ENCODE measurements around the gene OR6B1. TPM values are rescaled to one million over a fixed set of nuclear protein-coding genes. Genes with fewer than 3 reads are reported as not detected.

The OR6B1 gene
- total RNA-seq, 4 donors from 2014 or later, result not detected

DNA sequence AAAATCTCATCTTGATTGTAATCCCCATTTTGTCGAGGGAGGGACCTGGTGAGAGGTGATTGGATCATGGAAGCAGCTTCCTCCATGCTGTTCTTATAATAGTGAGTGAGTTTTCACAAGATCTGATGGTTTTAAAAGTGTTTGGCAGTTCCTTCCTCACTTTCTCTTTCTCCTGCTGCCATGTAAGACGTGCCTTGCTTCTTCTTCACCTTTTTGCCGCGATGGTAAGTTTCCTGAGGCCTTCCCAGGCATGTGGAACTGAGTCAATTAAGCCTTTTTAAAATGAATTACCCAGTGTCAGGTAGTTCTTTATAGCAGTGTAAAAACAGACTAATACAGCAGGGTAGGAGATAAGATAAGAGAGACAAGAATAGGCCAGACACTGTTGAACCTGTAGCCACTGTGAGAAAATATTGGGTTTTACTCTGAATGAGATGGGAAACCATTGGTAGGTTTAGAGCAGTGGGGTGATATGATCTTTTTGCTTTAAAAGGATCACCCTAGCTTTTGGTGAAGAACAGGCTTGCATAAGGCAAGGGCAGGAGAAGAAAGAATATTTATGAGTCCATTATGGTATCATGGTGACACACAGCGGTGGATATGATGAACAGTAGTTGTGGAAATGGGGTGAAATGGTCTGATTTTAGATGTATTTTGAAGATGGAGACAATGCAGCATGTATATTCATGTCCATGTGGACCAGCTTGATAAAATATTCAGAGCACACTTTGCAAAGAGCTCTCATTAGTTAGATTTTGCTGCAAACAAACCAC lies 11.5 kb downstream of the OR6B1 start:
- Histone ChIP-seq H3K27ac (no peak overlapping the region), H3K9me3 (no peaks in the 10 kb centered on the region), H3K27me3 (no peaks in the 10 kb centered on the region), H3K36me3 (no peaks in the 10 kb centered on the region), H3K4me3 (no peak overlapping the region), H3K4me1 (no peaks in the 10 kb centered on the region)
- in situ Hi-C loops (cut with MboI; ENCODE audit: low pct_ligation_motif_present in 1 of 4, low pct_unique_long_range_greater_than_20kb in 1 of 4, low sequenced_read_pairs in 3 of 4) (no loop called here), intact Hi-C loops (cut with DNase I; ENCODE audit: low total_unique reads) (no loop called here)
- DNase-seq, result no peak
- TF ChIP-seq POLR2AphosphoS5 (IDR thresholded peaks at IDR 0.05), result no peak
- TF ChIP-seq POLR2A (IDR thresholded peaks at IDR 0.05), result no peak
- no peak for TF ChIP-seq EP300 (IDR thresholded peaks at IDR 0.05; ENCODE audit: low read depth)
- TF ChIP-seq, protein P1, sequence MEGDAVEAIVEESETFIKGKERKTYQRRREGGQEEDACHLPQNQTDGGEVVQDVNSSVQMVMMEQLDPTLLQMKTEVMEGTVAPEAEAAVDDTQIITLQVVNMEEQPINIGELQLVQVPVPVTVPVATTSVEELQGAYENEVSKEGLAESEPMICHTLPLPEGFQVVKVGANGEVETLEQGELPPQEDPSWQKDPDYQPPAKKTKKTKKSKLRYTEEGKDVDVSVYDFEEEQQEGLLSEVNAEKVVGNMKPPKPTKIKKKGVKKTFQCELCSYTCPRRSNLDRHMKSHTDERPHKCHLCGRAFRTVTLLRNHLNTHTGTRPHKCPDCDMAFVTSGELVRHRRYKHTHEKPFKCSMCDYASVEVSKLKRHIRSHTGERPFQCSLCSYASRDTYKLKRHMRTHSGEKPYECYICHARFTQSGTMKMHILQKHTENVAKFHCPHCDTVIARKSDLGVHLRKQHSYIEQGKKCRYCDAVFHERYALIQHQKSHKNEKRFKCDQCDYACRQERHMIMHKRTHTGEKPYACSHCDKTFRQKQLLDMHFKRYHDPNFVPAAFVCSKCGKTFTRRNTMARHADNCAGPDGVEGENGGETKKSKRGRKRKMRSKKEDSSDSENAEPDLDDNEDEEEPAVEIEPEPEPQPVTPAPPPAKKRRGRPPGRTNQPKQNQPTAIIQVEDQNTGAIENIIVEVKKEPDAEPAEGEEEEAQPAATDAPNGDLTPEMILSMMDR (IDR thresholded peaks at IDR 0.05), result no peak
- WGBS, 2 donors (ENCODE audit: low coverage in 1 of 2), result 71 to 85% methylated on average over 5 of the region's 5 CpGs

DNA sequence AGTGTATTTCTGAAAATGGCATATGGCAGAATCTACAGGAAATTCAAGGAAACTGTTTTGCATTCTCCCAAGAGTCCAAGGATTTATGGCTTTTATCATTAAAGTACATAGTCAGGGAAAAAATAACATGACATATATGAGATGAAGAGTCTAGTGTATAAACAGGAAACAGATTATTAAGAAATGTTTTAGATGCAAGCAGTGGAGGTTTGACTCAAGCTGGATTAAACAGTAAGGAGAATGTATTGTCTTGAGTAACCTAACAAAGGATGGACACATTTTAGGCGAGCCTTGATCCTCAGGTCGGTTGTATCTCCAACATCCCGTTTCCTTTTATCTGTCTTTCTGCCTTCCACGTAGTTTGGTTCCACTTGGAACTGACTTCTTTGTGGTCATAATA lies 17.9 kb downstream of the OR6B1 start:
- DNase-seq, result no peak
- Histone ChIP-seq H3K4me3 (no peak overlapping the region), H3K27ac (no peak overlapping the region), H3K9me3 (no peaks in the 10 kb centered on the region), H3K27me3 (no peaks in the 10 kb centered on the region), H3K36me3 (no peaks in the 10 kb centered on the region), H3K4me1 (no peaks in the 10 kb centered on the region)
- WGBS, 2 donors (ENCODE audit: low coverage in 1 of 2), result 76 to 82% methylated on average over 4 of the region's 4 CpGs
- TF ChIP-seq, protein P1 (IDR thresholded peaks at IDR 0.05), result no peak
- TF ChIP-seq EP300 (IDR thresholded peaks at IDR 0.05; ENCODE audit: low read depth) (no peak), POLR2A (IDR thresholded peaks at IDR 0.05) (no peak), POLR2AphosphoS5 (IDR thresholded peaks at IDR 0.05) (no peak)
- in situ Hi-C loops (cut with MboI; ENCODE audit: low pct_ligation_motif_present in 1 of 4, low pct_unique_long_range_greater_than_20kb in 1 of 4, low sequenced_read_pairs in 3 of 4) (no loop called here), intact Hi-C loops (cut with DNase I; ENCODE audit: low total_unique reads) (no loop called here)

DNA sequence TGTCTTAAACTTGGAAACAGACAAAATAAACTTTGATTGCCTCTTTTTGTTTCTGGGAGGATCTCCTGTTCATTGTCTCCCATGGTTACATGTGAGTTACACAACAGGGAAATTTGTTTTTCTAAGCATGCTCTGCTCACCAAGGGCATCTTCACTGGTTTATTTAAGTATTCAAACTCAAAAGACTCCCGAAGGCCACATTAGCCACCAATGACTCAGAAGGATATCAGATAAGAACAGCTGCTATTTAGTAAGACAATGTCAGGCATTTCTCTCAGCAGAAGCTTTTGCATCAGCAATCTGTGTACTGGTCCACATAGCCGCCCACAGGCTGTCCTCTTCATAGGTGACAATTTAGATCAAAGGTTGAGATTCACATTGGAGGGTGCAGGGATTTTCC lies 19.3 kb downstream of the OR6B1 start:
- 46 to 75% methylated on average over 1 to 2 of the region's 2 CpGs for WGBS, 2 donors (ENCODE audit: low coverage in 1 of 2)
- H3K36me3 ChIP-seq, result no peaks in the 10 kb centered on the region
- H3K27me3 ChIP-seq, result no peaks in the 10 kb centered on the region
- no peak overlapping the region for H3K4me3 ChIP-seq
- TF ChIP-seq, protein P1 (IDR thresholded peaks at IDR 0.05), result no peak
- TF ChIP-seq POLR2AphosphoS5 (IDR thresholded peaks at IDR 0.05) (no peak), POLR2A (IDR thresholded peaks at IDR 0.05) (no peak), EP300 (IDR thresholded peaks at IDR 0.05; ENCODE audit: low read depth) (no peak)
- no peak for DNase-seq
- in situ Hi-C loops (cut with MboI; ENCODE audit: low pct_ligation_motif_present in 1 of 4, low pct_unique_long_range_greater_than_20kb in 1 of 4, low sequenced_read_pairs in 3 of 4) (no loop called here), intact Hi-C loops (cut with DNase I; ENCODE audit: low total_unique reads) (no loop called here)
- no peaks in the 10 kb centered on the region for H3K4me1 ChIP-seq
- H3K9me3 ChIP-seq, result no peaks in the 10 kb centered on the region
- H3K27ac ChIP-seq, result no peak overlapping the region

DNA sequence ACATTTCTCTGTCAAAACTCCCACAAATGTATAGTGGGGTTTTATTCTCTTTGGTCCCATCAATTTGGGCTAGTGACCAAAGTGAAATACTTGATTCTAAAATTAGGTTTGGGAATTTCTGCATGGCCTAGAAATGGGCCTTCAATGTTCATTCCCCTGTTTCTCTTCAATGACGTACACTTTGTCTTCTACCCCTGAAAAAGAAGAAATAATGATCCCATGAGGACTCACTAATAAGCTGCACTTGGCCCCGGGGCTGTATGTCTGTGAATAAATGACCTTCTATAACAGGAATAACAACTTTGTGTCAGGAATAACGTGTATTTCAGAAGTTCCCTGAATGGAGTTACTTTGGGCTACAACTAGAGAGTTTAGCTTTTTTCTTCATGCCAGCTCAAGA lies 20.2 kb downstream of the OR6B1 start:
- H3K4me3 ChIP-seq, result no peak overlapping the region

More for the DNA sequence above, 20.2 kb downstream of the OR6B1 start:
- 42 to 62% methylated on average over 3 of the region's 3 CpGs for WGBS, 2 donors (ENCODE audit: low coverage in 1 of 2)
- Histone ChIP-seq H3K4me1 (no peaks in the 10 kb centered on the region), H3K27ac (no peak overlapping the region), H3K36me3 (no peaks in the 10 kb centered on the region), H3K27me3 (no peaks in the 10 kb centered on the region), H3K9me3 (no peaks in the 10 kb centered on the region)
- no peak for DNase-seq
- no peak for TF ChIP-seq POLR2AphosphoS5 (IDR thresholded peaks at IDR 0.05)
- TF ChIP-seq POLR2A (IDR thresholded peaks at IDR 0.05), result no peak
- no peak for TF ChIP-seq EP300 (IDR thresholded peaks at IDR 0.05; ENCODE audit: low read depth)
- TF ChIP-seq, protein P1 (IDR thresholded peaks at IDR 0.05), result no peak
- intact Hi-C loops (cut with DNase I; ENCODE audit: low total_unique reads) (no loop called here), in situ Hi-C loops (cut with MboI; ENCODE audit: low pct_ligation_motif_present in 1 of 4, low pct_unique_long_range_greater_than_20kb in 1 of 4, low sequenced_read_pairs in 3 of 4) (no loop called here)
